Lung (tissue), 12 donors: ENCODE measurements around the gene IGSF22. TPM values are rescaled to one million over a fixed set of nuclear protein-coding genes. Genes with fewer than 3 reads are reported as not detected.
"Not testable (repeated sequence)": the region's sequence is repeated elsewhere in the genome, so short reads cannot be mapped to it uniquely, and the experiment has no call there.

Experiments
- ATAC-seq: fragments of 200-7000 bp; cut with Tn5 transposase; one replicate; pipeline ENCODE4 v1.9.1; 2020; ENCODE audit warnings: moderate number of reproducible peaks; ENCODE audit not compliant: insufficient read depth, low FRiP score
- DNase-seq, 3 donors: peaks; one replicate each; pipeline ENCODE4 v3.0.0-alpha.2; 2013 to 2017
- H3K27ac ChIP-seq, 2 donors: one replicate each; pipeline ENCODE4 v1.5.1; 2013; ENCODE audit warnings: mild to moderate bottlenecking in 2 of 2, moderate library complexity in 2 of 2, control low read depth in 1 of 2, inconsistent platforms in 1 of 2, low read depth in 1 of 2, low read length in 1 of 2
- H3K27me3 ChIP-seq, 3 donors: one replicate each; pipeline ENCODE4 v1.5.1; 2013; ENCODE audit warnings: low read length in 2 of 3; ENCODE audit not compliant: control insufficient read depth in 3 of 3, insufficient read depth in 3 of 3
- H3K36me3 ChIP-seq, 4 donors: one replicate each; pipeline ENCODE4 v1.5.1; 2013; ENCODE audit warnings: low read length in 4 of 4, mild to moderate bottlenecking in 1 of 4, moderate library complexity in 1 of 4; ENCODE audit not compliant: control insufficient read depth in 4 of 4, insufficient read depth in 4 of 4
- H3K4me1 ChIP-seq, 5 donors: one replicate each; pipeline ENCODE4 v1.5.1; 2013; ENCODE audit warnings: low read length in 5 of 5, mild to moderate bottlenecking in 2 of 5, moderate library complexity in 1 of 5; ENCODE audit not compliant: control insufficient read depth in 5 of 5, insufficient read depth in 5 of 5
- H3K4me3 ChIP-seq: one replicate; pipeline ENCODE4 v1.5.1; 2013; ENCODE audit warnings: mild to moderate bottlenecking, control low read depth, moderate library complexity
- H3K9ac ChIP-seq, 2 donors: one replicate each; pipeline ENCODE4 v1.5.1; 2013; ENCODE audit warnings: low read length in 2 of 2, control low read depth in 1 of 2; ENCODE audit not compliant: insufficient read depth in 1 of 2
- H3K9me3 ChIP-seq, 4 donors: one replicate each; pipeline ENCODE4 v1.5.1; 2013; ENCODE audit warnings: low read length in 3 of 4, mild to moderate bottlenecking in 1 of 4, moderate library complexity in 1 of 4; ENCODE audit not compliant: control insufficient read depth in 4 of 4, insufficient read depth in 3 of 4
- WGBS, 2 donors: extraction: QIAGEN DNeasy Blood & Tissue Kit; methylation state at CpG; one replicate each; pipeline ENCODE4 v1.1.7; 2013; 5-methylcytosine and 5-hydroxymethylcytosine counted together
- polyA plus RNA-seq, 2 donors: library from polyadenylated mRNA; stranded (reverse); fragments of 200-250 nt; gene quantifications; one replicate each; pipeline ENCODE4 v1.2.1, GENCODE V29; 2013
- total RNA-seq, 2 donors: library from RNA; depleted of rRNA in 1 of 2; stranded (reverse); fragments of >200 nt in 1 of 2; gene quantifications; one replicate each; pipeline ENCODE4 v1.2.1, GENCODE V29; 2014 to 2021
- TF ChIP-seq, protein P1 (sequence below): IDR thresholded peaks from 2 replicates; pipeline ENCODE4 v1.5.1; 2012; ENCODE audit warnings: mild to moderate bottlenecking; ENCODE audit errors: control extremely low read depth, extremely low read depth
- donor health status: control.
- donor health status: control.
- donor health status: Bipolar disorder and iron deficiency.
- donor health status: healthy.
- donor health status: DM: yes; HTN: yes; CAD: no.

The IGSF22 gene
- total and polyA plus RNA-seq, 4 donors = 0.33 to 2.0 (median 0.56) TPM

DNA sequence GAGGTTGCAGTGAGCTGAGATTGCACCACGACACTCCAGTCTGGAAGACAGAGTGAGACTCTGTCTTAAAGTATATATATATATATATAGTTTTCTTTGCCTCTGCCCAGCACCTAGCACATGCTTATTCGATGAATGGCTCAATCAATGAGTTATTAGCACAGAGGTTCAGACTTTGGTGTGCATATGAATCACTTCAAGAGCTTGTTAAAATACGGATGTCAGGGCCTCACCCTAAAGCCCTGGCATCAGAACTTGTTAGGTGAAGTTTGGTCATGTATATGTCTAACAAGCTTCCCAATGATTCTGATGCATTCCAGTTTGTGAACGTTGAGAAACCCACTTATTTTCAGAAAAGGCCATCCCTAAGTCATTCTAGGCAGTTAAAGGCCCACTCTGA, 49.2 kb downstream of the IGSF22 start:
- no peaks in the 10 kb centered on the region for H3K36me3 ChIP-seq
- H3K9ac ChIP-seq = no peak overlapping the region
- TF ChIP-seq, protein P1, sequence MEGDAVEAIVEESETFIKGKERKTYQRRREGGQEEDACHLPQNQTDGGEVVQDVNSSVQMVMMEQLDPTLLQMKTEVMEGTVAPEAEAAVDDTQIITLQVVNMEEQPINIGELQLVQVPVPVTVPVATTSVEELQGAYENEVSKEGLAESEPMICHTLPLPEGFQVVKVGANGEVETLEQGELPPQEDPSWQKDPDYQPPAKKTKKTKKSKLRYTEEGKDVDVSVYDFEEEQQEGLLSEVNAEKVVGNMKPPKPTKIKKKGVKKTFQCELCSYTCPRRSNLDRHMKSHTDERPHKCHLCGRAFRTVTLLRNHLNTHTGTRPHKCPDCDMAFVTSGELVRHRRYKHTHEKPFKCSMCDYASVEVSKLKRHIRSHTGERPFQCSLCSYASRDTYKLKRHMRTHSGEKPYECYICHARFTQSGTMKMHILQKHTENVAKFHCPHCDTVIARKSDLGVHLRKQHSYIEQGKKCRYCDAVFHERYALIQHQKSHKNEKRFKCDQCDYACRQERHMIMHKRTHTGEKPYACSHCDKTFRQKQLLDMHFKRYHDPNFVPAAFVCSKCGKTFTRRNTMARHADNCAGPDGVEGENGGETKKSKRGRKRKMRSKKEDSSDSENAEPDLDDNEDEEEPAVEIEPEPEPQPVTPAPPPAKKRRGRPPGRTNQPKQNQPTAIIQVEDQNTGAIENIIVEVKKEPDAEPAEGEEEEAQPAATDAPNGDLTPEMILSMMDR = no peak
- no peak overlapping the region for H3K27ac ChIP-seq
- WGBS, 2 donors = 63 to 64% methylated on average over 4 of the region's 4 CpGs
- ATAC-seq (no peak), DNase-seq (no peak)
- no peaks in the 10 kb centered on the region for H3K27me3 ChIP-seq
- H3K4me1 ChIP-seq = no peaks in the 10 kb centered on the region
- H3K4me3 ChIP-seq = no peak overlapping the region
- no peaks in the 10 kb centered on the region for H3K9me3 ChIP-seq

DNA sequence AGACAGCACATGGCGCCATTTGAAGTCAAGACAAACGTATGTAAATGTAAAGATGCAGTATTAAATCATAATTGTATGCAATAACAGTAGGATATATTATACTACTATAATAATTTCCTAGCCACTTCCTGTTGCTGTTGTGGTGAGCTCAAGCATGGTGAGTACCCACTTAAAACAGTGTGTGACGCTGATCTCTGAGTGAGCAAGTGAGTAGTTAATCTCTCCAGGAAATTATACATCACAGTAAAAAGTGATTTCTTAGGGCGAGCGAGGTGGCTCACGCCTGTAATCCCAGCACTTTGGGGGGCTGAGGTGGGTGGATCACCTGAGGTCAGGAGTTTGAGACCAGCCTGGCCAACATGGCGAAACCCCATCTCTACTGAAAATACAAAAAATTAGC, 53.8 kb downstream of the IGSF22 start:
- not testable (repeated sequence) for H3K27me3 ChIP-seq, H3K27ac ChIP-seq, H3K9me3 ChIP-seq, DNase-seq, H3K4me1 ChIP-seq, ATAC-seq, H3K36me3 ChIP-seq, H3K9ac ChIP-seq, H3K4me3 ChIP-seq
- WGBS, 2 donors = 49 to 52% methylated on average over 7 of the region's 7 CpGs

DNA sequence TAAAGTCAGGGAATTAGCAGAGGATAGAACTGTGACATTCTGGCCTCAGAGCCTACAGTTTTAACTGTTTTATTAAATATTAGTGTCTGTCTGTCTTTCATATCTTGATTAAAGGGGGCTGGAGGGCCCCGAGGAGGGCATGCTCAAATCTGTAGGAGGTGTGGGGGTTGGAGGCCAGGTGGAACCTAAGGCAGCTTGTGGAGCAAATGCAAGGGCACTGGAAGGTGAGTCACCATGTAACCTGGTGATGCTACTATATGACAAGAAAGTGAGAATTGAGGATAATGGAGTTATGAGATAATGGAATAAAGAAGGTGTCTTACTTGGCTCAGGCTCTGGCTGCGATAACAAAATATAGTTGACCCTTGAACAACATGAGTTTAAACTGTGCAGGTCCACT, 54.7 kb downstream of the IGSF22 start:
- Histone ChIP-seq H3K36me3 (no peaks in the 10 kb centered on the region), H3K9ac (no peak overlapping the region), H3K9me3 (no peaks in the 10 kb centered on the region), H3K4me3 (no peak overlapping the region), H3K4me1 (no peaks in the 10 kb centered on the region), H3K27ac (no peak overlapping the region), H3K27me3 (no peaks in the 10 kb centered on the region)
- DNase-seq = no peak
- TF ChIP-seq, protein P1 = no peak
- no peak for ATAC-seq
- 90 to 92% methylated on average over 2 of the region's 2 CpGs for WGBS, 2 donors

DNA sequence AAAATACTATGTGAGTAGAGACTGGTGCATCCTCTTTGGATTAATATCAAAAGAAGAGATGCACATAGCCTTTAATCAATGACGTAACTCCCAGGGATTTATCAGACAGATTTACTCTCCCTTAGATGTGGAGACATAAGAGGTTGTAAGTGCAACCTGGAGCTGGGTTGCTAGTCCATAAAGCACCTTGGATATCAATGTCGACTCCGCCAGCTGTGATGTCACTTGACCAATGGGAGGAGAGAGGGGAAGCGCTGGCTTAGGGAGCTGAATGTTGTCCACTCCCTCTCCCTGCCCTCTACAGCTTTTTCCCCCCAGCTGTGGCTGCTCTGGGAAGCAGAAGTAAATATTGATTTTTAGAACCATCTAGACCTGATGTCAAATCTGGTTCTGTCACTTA, 56.3 kb downstream of the IGSF22 start:
- H3K27ac ChIP-seq = no peak overlapping the region
- TF ChIP-seq, protein P1 = no peak
- H3K9me3 ChIP-seq = no peaks in the 10 kb centered on the region
- no peaks in the 10 kb centered on the region for H3K4me1 ChIP-seq
- H3K9ac ChIP-seq = no peak overlapping the region
- WGBS, 2 donors = 77 to 89% methylated on average over 4 of the region's 4 CpGs
- ATAC-seq = no peak
- no peaks in the 10 kb centered on the region for H3K27me3 ChIP-seq
- no peak for DNase-seq
- no peaks in the 10 kb centered on the region for H3K36me3 ChIP-seq
- H3K4me3 ChIP-seq = no peak overlapping the region
